ENCODE data around the gene CHAMP1.

GRCh38 chr13:114314074-114314912, at the start of gene CHAMP1:
- TF ChIP-seq EP300 (IDR thresholded peaks at IDR 0.05) (no peak), CTCF (IDR thresholded peaks at IDR 0.05) (no peak), POLR2AphosphoS5 (IDR thresholded peaks at IDR 0.05) (peak; percentile 52 to 85 (median 71)), POLR2A (IDR thresholded peaks at IDR 0.05) (peak in 1 of 2 donors; percentile 26)
